ENCODE results near the gene TROAP.
"Not testable (repeated sequence)": the region's sequence is repeated elsewhere in the genome, so short reads cannot be mapped to it uniquely, and the experiment has no call there.

Gene TROAP

GRCh38 chr12:49295082-49295936, 27.7 kb upstream of the TROAP start, which contains the start of gene PRPH:
PRPH (plus strand) TSS chr12:49295147; CDS start chr12:49295201, 54 bp downstream.
- DNase-seq = no peak

- DNase-seq = no peak
Observed at GRCh38 chr12:49296034-49296835, 26.8 kb upstream of the TROAP start.

- DNase-seq = no peak
Observed at GRCh38 chr12:49296836-49297694, 26.0 kb upstream of the TROAP start.

GRCh38 chr12:49297695-49298060, 25.4 kb upstream of the TROAP start:
- no peak for DNase-seq

- DNase-seq = no peak
Observed at GRCh38 chr12:49298160-49298559, 24.9 kb upstream of the TROAP start.

GRCh38 chr12:49301760-49302159, 21.3 kb upstream of the TROAP start:
- DNase-seq = no peak

GRCh38 chr12:49304161-49304560, 18.9 kb upstream of the TROAP start:
- DNase-seq = no peak

GRCh38 chr12:49305762-49306510, 17.1 kb upstream of the TROAP start:
- no peak for DNase-seq

- DNase-seq = no peak
Observed at GRCh38 chr12:49309386-49309785, 13.7 kb upstream of the TROAP start.

- DNase-seq = not testable (repeated sequence)
Observed at GRCh38 chr12:49310451-49311000, 12.5 kb upstream of the TROAP start.

- no peak for DNase-seq
Observed at GRCh38 chr12:49314811-49315210, 8.2 kb upstream of the TROAP start.

- not testable (repeated sequence) for DNase-seq
Observed at GRCh38 chr12:49317118-49317517, 5.9 kb upstream of the TROAP start.

- DNase-seq = not testable (repeated sequence)
Observed at GRCh38 chr12:49320411-49321103, 2.5 kb upstream of the TROAP start.

GRCh38 chr12:49322367-49322707, 718 bp upstream of the TROAP start:
- no peak for DNase-seq

- DNase-seq = no peak
Observed at GRCh38 chr12:49323524-49324097, 556 bp downstream of the TROAP start.

- DNase-seq = no peak
Observed at GRCh38 chr12:49325606-49326005, 2.6 kb downstream of the TROAP start.

GRCh38 chr12:49327368-49327767, 4.3 kb downstream of the TROAP start:
- DNase-seq = no peak

- no peak for DNase-seq
Observed at GRCh38 chr12:49327887-49328286, 4.8 kb downstream of the TROAP start.

- no peak for DNase-seq
Observed at GRCh38 chr12:49328816-49329215, 5.8 kb downstream of the TROAP start.

GRCh38 chr12:49330032-49330619, 7.1 kb downstream of the TROAP start:
- DNase-seq = no peak
